ENCODE data around the gene CHSY3.

CHSY3 gene

DNA sequence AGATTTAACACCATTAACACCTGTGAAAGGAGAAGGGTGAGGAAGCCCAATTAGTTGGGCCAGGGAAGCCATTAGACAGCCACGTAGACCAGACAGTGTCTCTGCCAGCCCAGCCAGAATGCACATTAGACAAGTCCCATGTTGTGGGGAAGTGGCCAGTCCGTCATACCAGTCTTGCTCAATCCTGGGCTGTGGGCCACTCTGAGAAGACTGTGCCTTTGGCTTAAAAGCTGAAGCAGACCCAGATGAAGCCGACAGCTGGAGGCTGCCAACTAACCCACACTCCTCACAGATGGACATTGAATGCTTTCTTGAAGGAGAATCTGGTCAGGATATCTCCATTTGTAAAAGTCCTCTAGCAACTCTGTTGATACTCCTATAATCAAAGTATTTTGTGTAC lies 128.5 kb downstream of the CHSY3 start:
- no peak for DNase-seq

DNA sequence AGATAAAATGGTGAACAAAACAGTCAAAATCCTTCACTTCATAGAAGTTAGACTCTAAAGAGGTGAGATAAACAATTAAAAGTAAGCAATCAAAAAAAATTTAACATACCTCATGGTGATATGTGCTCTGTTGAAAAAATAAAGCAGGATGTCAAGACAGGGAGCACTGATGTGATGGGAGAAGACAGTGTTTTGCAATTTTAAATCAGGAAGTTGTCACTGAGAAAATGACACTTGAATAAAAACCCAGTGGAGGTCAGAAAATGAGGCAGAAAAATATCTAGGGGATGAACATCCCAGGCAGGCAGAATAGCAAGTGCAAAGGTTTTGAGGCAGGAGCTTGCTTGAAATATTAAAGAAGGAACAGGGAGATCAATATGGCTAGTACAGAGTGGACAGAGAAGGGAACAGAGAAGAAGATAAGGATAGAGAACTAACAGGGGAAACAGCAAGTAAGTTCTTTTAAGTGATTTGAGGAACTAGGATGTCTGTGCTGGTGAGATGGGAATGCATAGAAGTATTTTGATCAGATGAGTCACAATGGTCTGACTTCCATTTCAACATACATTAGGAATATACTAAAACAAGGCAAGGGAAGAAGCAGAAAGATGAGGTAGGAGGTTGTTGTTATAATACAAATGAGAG lies 130.4 kb downstream of the CHSY3 start:
- DNase-seq, result no peak

DNA sequence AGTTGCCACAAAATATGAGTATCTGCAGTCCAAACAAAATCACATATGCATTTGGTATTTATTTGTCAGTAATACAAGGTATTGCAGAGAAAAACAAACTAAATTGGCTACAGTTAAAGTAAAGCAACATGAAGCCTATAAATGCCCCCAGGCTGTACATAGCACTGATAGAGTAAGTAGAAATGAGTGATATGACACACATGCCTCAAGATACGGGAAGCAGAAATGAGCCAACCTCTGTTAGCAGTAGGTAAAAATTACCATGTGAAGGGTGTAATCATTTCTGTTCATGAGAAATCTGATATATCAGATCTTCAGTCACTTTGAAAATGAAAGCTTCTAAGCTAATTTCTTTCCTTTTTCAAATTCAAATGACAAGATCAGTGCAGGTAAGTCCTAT lies 131.1 kb downstream of the CHSY3 start:
- no peak for DNase-seq

DNA sequence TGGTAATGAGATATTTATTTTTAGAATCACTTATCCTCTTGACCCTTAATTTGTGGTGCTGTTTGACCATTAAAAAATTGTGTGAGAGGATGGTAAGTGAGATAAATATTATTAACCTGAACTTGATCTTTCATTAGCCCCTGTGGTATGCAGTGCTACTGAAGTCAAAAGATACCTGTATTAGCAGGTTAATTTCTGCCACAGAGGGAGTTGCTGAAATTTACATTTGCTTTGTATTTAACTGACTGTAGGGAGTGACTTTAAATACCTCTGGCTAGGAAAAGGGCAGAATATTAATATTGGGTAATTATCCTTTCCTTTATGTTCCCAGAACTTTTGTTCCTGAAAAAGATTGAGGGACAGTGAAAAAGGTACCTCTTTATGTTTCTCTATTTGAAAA lies 133.6 kb downstream of the CHSY3 start:
- DNase-seq, result no peak

DNA sequence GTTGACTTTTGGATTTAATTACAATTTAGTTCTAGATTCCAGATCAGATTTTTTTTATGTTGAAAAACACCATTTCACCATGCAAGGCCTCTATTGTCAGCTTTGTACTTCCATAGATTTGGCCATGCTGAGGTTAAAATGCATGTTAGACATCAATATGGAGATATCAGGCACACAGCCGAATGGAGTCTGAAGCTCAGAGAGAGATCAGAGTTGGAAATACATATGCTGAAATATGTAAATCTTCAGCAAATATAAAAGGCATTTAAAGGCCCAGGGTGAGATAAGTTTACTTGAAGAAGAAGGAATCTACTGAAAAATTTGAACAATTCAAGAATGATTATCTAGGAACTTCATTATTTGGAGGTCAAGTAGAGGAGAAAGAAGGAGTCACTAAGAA lies 139.6 kb downstream of the CHSY3 start:
- DNase-seq, result no peak

DNA sequence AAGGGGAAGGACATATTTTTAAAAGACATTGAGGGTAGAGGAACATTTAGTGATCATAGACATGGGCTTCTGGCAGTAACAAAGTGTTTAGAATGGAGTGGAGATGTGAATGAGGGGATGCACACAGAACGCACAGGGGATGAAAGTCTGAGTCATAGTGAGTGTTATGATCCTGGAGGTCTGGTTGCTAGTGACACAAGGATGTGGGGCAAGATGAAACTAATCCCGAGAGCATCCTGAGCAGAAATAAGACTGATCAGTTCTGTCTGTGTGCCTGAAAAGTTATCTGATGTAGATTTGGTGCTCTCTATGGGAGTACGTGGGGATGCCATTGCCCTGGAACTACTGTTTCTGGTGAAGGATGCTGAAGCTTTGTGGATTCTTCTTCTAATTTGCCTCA lies 141.1 kb downstream of the CHSY3 start:
- no peak for DNase-seq

DNA sequence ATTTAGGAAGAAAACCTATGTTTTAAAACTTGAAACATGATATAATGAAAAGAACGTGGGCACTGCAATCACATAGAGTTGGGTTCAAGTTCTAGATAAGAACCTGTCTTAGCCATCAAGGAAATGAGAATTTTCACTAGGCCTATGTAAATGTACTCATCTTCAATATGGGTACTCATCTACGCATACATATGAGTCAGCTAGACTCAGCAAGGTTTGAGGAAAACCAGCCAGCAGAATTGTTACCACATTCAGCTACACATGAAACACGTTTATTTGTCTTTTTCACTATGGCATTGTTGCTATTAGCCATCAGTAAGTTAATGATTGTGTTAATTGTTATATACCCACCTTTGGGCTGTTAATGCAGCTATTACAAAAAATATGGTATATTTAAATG lies 146.3 kb downstream of the CHSY3 start:
- DNase-seq, result no peak

DNA sequence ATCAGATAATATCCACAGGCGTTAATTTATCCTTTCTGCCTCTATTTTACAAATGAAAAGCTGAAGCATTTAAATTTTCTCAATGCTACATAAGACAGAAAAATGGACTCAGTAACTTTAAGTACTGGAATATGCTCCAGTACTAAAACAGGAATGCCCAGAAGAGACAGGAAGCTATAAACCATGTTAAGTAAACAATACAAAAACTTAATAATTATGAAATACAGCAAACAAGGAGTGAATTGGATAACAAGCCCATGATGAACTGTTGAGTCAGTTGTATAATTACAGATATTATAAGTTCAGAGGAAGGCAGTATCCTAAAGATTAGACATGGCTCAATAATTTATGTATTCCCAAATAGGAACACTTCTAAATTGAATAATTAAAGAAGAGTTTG lies 148.5 kb downstream of the CHSY3 start:
- no peak for DNase-seq

DNA sequence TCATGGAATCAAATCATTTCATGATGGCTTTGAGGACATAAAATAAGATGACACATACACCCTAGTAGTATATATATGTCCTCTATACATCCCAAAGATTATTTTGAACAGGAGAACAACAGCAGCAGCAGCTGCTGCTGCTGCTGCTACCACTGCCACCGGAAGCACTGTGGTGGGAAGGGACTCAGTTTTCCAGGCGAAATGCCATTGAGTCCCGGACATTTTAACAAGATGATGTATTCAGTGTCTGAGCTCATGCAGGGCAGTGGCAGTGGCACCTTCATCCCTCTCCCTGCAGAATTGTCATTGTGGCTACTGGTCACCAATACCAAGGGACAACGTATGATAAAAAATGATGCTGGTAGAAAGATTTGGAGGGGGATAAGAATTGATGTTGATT lies 151.3 kb downstream of the CHSY3 start:
- no peak for DNase-seq

DNA sequence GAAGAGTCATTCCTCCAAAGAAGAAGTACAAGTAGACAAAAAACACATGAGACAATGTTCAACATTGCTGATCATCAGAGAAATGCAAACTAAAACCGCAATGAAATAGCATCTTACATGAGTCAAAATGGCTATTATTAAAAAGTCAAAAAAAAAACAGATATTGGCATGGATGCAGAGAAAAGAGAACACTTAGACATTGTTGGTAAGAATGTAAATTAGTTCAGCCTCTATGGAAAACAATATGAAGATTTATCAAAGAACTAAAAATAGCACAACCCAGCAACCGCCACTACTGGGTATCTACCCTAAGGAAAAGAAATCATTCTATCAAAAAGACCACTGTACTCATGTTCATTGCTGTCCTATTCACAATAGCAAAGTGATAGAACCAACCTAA lies 157.5 kb downstream of the CHSY3 start:
- DNase-seq, result no peak

DNA sequence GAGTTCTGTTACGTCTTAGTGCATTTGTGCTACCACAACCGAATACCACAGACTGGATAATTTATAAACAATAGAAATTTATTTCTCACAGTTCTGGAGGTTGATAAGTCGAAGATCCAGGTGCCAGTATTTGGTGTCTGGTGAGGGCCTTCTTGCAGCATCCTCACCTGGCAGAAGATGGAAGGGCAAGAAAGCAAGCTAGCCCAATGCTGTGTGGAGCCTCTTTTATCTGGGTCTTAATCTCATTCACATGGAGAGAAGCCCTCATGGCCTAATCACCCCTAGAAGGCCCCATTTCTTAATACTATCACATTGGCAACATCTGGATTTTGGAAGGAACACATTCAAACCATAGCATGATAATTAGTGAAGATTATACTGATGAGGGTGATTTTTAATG lies 159.3 kb downstream of the CHSY3 start:
- DNase-seq, result no peak

DNA sequence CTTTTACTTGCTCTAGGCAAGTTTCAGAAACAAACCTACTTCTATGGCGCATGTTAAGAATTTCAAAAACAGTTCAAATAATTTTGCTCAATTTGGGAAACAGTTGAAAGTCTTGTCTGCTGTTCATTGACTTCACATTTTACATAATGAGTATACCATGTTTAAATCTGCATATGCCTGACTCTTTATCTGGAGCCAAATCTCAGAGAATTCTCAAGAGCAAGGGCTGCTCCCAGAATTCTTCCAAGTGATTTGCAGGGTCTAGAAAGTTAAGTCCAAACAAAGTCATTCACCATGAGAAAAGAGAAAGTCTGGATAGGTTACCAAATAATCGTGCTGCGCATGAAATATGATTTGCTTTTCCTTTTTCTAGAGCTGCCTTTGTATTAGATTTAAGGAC lies 160.2 kb downstream of the CHSY3 start:
- DNase-seq, result no peak

DNA sequence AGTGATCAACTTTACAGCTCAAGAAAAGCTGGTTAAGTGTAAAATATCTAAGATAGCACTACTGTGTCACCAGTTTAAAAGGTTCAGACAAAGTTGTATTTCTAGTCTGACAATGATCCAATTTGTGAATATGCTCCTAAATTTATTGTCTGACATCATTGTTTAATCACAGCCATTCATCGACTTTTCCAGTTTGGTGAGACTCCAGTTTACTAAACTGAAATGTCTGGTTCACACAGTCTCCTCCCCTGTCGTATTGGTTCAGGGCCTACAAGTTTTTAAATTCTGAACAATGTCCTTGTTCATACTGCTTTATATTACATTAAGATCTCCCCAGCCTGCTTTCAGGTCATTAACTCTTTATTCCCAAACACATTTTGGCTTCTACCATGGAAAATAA lies 161.4 kb downstream of the CHSY3 start:
- no peak for DNase-seq

DNA sequence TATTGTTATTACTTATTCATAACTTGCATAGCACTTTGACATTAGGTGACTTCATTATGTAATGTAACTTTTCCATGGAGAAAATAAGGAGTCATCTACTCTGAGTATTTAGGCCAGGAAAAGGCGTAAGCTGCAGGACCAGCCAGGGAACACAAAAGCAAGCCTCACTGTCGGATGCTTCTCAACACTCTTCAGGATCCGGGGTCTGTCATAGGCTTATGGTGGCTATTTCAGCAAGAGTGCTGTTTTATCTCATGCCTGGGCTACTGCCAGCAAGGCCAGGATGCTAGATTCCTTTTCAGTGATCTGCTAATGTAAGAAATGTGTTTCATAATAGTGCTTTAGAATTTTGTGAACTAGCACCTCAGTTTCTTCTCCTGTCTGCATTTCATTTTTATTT lies 162.4 kb downstream of the CHSY3 start:
- no peak for DNase-seq

DNA sequence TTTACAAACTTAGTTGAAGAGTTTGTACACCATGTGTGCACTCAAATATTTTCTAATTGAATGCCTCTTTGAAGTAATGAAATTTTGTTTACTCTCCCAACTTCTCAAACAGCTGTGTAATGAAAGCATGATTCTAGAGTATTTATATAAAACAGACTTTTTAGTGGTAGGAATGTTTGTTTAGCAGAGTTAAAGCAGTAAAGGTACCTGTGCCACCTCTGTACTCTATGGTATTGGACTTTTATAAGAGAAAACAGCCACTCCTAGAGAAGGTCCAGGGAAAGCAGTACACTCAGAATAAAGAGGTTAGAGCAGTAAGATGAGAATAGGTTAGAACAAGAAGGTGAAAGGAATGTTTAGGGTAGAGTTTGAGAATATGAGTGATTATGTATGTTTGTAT lies 163.1 kb downstream of the CHSY3 start:
- DNase-seq, result no peak

DNA sequence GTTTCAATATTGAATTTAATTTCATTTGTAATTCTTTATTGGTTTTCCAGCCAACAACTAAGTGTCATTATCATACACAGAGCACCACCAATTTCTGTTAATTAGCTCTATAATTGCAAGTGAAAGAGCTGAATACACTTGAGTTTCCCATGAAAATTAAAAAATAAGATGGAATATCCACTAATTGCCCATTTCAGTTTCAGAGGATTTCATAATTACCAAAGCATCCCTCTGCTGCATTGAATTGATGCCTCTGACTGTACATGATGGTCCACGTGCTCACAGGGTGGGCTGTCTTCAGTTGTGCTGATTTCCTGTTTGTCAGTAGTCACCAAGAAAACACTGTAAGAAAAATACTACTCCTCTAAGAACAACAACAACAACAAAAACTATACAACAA lies 163.8 kb downstream of the CHSY3 start:
- no peak for DNase-seq

DNA sequence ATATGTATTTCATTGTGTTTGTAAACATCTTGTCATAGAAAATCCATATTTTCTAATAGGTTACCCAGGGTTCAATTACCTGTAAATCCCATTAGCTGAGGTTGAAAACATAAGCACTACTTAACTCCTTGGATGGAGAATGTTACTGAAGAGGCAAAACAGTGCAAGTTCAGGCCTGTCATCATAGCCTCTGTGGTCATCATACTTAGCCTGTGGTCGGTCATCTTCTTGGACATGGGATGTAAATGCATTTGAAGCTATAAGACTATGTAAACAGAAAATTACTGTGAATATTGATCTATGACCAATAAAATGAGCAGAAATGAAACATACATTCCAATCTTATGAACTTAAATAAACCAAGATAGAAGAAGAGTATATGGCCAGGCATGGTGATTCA lies 164.7 kb downstream of the CHSY3 start:
- DNase-seq, result no peak

DNA sequence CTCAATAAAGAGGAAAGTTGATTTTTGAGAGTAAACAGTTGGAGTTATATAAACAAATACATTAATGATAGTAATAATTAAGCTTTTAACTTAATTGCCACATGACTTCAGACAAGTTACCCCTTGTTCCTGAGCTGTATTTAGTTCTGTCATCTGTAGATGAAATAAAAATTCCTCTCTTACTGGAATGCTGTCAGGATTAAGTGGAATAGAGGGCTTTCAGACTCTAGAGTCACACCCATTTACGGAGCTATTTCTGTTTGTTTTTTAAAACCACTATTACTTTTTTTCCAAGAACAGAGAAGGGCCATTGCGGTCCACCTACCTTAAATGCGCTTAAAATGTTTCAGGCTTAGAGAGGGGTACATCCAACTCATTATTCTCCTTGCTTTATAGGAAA lies 170.6 kb downstream of the CHSY3 start:
- no peak for DNase-seq

DNA sequence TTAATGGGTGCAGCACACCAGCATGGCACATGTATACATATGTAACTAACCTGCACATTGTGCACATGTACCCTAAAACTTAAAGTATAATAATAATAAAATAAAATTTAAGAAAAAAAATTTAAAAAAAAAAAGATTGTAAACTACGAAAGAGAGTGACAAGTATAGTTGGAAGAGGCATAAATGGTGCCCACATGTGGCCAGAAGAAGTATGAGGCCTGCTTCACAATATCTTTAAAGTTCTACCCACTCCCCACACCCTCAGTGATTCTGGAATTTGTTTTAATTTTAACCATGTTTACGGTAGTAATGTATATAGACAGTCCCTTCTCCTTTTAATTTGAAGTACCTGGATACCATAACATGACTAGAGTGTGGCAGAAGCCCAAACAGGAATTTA lies 172.7 kb downstream of the CHSY3 start:
- DNase-seq, result no peak

DNA sequence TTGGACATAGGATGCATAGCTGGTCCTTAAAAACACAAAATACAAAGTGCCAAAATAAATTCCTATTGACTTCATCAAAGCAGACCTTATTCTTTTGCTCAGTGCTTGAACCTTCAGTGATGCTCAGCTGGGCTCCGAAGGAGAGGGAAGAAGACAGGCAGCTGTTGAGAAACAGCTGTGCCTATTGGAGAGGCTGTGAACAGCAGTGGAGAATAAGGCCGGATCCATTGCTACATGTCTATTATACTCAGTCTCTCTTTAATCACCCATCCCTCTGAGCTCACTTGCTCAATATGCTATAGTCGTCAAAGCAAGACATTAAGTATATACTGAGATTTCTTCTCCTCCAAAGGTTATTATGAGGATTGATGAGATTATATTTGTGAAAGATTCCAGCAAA lies 174.4 kb downstream of the CHSY3 start:
- DNase-seq, result no peak

DNA sequence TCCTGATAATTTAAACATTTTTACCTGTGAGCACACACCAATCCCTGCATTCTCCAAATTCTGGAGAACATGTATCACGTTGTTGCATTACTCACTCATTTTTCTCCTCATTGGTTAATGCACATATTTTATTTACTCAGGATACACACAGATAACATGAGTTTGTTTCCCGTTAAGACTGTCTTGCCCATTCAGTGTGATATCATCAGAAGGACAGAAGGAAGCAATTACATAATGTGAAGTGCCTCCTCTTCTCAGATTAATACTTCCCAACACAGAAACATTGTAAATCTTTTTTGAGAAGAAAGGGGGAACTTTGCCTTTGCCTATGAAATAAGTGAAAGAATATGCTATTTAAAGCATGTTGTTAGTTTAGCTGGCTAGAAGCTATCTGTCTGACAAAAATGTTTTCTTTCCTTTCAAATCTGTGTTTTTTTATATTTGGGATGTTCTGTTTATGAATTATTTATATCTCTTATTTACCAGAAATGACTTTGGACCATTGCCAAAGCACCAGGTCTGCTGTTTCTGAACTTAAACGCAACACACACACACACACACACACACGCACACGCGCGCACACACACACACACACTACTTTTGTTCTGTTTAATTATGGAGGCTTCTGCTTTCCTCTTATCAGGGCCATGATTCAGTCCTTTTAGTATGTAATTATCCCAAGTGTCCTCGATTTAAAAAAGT lies 186.5 kb downstream of the CHSY3 start:
- no peak for DNase-seq

DNA sequence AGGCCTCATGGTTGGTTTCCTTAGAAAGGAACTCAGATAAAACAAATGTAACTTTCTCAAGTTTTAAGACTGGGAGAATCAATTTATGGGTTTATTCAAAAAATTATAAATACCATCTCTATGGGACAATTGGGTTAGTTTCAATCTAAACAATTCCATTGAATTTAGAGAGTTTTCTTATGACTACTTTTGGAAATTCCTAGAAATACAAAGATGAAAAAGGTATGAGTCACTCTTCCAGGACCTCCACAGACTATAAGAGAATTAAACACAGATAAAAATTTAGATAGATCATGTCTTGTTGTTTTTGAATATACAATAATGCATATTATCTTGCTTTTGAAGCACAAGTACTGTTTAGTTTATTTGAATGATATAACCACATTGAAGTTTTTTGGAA lies 188.7 kb downstream of the CHSY3 start:
- DNase-seq, result no peak

DNA sequence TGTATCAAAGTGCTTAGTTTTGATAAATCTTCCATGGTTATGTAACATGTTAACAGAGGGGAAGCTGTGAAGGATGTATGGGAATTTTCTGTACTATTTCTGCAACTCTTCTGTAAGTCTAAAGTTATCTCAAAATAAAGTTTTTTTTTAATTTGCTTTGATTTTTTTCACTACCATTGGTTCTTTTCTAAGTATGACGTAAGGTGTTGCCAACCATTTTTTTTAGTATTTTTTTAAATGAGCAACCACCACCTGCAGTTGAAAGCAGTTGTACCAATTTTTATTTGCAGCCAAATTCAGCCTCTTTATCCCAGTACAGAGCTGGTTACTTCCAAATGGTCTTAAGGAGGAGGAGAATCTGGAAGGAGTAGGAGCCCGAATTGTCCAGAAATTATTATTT lies 192.2 kb downstream of the CHSY3 start:
- no peak for DNase-seq

DNA sequence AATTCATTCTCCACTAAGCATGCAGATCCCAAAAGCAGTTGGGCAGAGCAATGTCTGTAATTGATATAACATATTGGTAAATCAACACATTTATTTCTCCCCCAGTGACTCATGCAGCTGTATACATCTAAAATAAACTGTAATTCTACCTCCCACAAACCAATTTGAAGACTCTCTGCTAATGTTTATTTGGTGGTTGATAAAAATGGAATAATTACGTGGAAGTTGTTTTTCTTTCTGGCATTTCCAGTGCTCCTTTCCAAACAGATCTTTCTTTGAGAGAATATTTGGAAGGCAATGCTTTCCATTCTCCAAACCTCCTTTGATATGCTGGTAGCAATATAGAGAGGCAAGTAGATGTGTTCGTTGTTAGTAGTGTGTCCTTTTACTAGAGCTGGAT lies 194.7 kb downstream of the CHSY3 start:
- no peak for DNase-seq

DNA sequence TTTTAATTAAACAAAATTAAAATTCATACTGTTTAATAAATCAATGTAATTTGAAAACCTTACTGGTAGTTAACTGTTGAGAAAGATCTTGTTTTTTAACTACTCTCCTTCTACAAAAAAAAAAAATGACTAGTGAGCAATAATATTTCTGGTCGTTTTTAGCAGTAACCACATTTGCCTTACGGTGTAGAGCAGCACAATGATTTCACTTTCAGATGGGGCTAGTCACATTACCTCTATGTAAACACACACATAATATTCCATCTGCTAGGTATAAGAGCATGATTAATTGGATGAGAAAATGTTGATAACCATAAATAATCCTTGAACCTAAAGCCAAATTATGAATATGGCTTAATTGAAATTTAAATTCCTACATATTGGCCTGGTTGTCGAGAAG lies 198.1 kb downstream of the CHSY3 start:
- no peak for DNase-seq

All from activated effector memory CD4-positive, alpha-beta T cell treated with anti-CD3 and anti-CD28 coated beads, Interleukin-2, amount 50 U/mL, for 16 hours (primary cell).